OCI-LY1 (cell line): Measurements from ENCODE around the gene LRRC28.

Experiments
- H2AFZ ChIP-seq: fragments of 200-600 bp; sonication (generic), shearing (Covaris generic); 2 replicates; pipeline ENCODE4 v1.6.0; 2014; ENCODE audit warnings: antibody characterized with exemption, mild to moderate bottlenecking, low read length
- H3F3A ChIP-seq: fragments of 200-600 bp; sonication (generic), shearing (Covaris generic); 2 replicates; pipeline ENCODE4 v1.6.0; 2014; ENCODE audit warnings: mild to moderate bottlenecking, antibody characterized with exemption, low read length, moderate library complexity; ENCODE audit not compliant: insufficient read depth
- H3K27ac ChIP-seq: fragments of 200-600 bp; sonication (generic); 2 replicates; pipeline ENCODE4 v1.5.1; 2014; ENCODE audit warnings: low read length, mixed run types, mild to moderate bottlenecking, low read depth; ENCODE audit not compliant: poor library complexity, severe bottlenecking
- H3K27me3 ChIP-seq: fragments of 200-600 bp; sonication (generic); 2 replicates; pipeline ENCODE4 v1.6.0; 2014; ENCODE audit warnings: antibody characterized with exemption, mild to moderate bottlenecking, low read length, moderate library complexity; ENCODE audit not compliant: insufficient read depth
- H3K36me3 ChIP-seq: fragments of 200-600 bp; sonication (generic); 2 replicates; pipeline ENCODE4 v1.6.1; 2014; ENCODE audit warnings: mild to moderate bottlenecking, antibody characterized with exemption, low read length, moderate library complexity, mixed read lengths; ENCODE audit not compliant: insufficient read depth
- H3K4me1 ChIP-seq: fragments of 200-600 bp; sonication (generic); 2 replicates; pipeline ENCODE4 v1.5.1; 2014; ENCODE audit warnings: mild to moderate bottlenecking, low read length, moderate library complexity; ENCODE audit not compliant: insufficient read depth, severe bottlenecking
- H3K4me2 ChIP-seq: fragments of 200-600 bp; sonication (generic), shearing (Covaris generic); 2 replicates; pipeline ENCODE4 v1.6.1; 2014; ENCODE audit warnings: low read length
- H3K4me3 ChIP-seq: fragments of 200-600 bp; sonication (generic); 2 replicates; pipeline ENCODE4 v1.5.1; 2014; ENCODE audit warnings: low read length, low read depth, mild to moderate bottlenecking, mixed read lengths; ENCODE audit not compliant: poor library complexity, severe bottlenecking
- H3K79me2 ChIP-seq: fragments of 200-600 bp; shearing (Covaris generic); 2 replicates; pipeline ENCODE4 v1.6.1; 2016; ENCODE audit warnings: mixed run types, low read length, mixed read lengths; ENCODE audit not compliant: insufficient read depth
- H3K9ac ChIP-seq: fragments of 200-600 bp; sonication (generic), shearing (Covaris generic); 2 replicates; pipeline ENCODE4 v1.6.1; 2014; ENCODE audit warnings: mild to moderate bottlenecking, low read length, mixed read lengths
- H3K9me2 ChIP-seq: fragments of 200-600 bp; sonication (generic), shearing (Covaris generic); 2 replicates; pipeline ENCODE4 v1.6.1; 2014; ENCODE audit warnings: low read depth, mild to moderate bottlenecking, low read length, mixed read lengths
- H3K9me3 ChIP-seq: fragments of 200-600 bp; shearing (Covaris generic); 2 replicates; pipeline ENCODE4 v1.6.1; 2014; ENCODE audit warnings: low read length, mixed read lengths
- H4K20me1 ChIP-seq: fragments of 200-600 bp; sonication (generic), shearing (Covaris generic); 2 replicates; pipeline ENCODE4 v1.6.0; 2016; ENCODE audit warnings: mild to moderate bottlenecking, low read length; ENCODE audit not compliant: insufficient read depth
- CTCF ChIP-seq: fragments of 200-600 bp; sonication (generic), shearing (Covaris generic); IDR thresholded peaks from 2 replicates; pipeline ENCODE4 v1.5.1; 2017; ENCODE audit warnings: mild to moderate bottlenecking, antibody characterized with exemption, low read length, moderate library complexity, mixed read lengths
- EZH2 ChIP-seq: fragments of 200-600 bp; sonication (generic), shearing (Covaris generic); IDR thresholded peaks from 2 replicates; pipeline ENCODE4 v1.8.0; 2017; ENCODE audit warnings: borderline replicate concordance, mixed run types, mild to moderate bottlenecking, antibody characterized with exemption, low read length, moderate library complexity, mixed read lengths

The LRRC28 gene

GRCh38 chr15:99369196-99369595 lies 117.9 kb downstream of the LRRC28 start:
- Histone ChIP-seq H3K27ac (no peak overlapping the region), H2AFZ (no peak overlapping the region), H3K27me3 (no peaks in the 10 kb centered on the region), H3K4me3 (no peak overlapping the region), H3F3A (no peaks in the 10 kb centered on the region), H3K4me1 (peaks cover 5% of the 10 kb centered on the region), H3K4me2 (no peak overlapping the region), H3K9ac (no peak overlapping the region), H3K79me2 (no peaks in the 10 kb centered on the region), H3K9me3 (0 out of 2 replicates have a peak, but pooled peaks cover 4% of the 10 kb centered on the region), H3K9me2 (no peaks in the 10 kb centered on the region), H4K20me1 (no peaks in the 10 kb centered on the region), H3K36me3 (peaks cover 4% of the 10 kb centered on the region; the same call in 1 of the 2 replicates)
- no peak for TF ChIP-seq EZH2
- TF ChIP-seq CTCF, result no peak

GRCh38 chr15:99371180-99372103 lies 120.2 kb downstream of the LRRC28 start:
- no peak overlapping the region for H3K4me3 ChIP-seq
- H3K9ac ChIP-seq, result no peak overlapping the region
- H3K79me2 ChIP-seq, result no peaks in the 10 kb centered on the region
- H3F3A ChIP-seq, result no peaks in the 10 kb centered on the region
- no peaks in the 10 kb centered on the region for H3K27me3 ChIP-seq
- H3K36me3 ChIP-seq, result peaks cover 4% of the 10 kb centered on the region; the same call in 1 of the 2 replicates
- no peak overlapping the region for H3K27ac ChIP-seq
- H2AFZ ChIP-seq, result no peak overlapping the region
- TF ChIP-seq CTCF (no peak), EZH2 (no peak)
- 0 out of 2 replicates have a peak, but pooled peaks cover 2% of the 10 kb centered on the region for H3K9me3 ChIP-seq
- H3K4me1 ChIP-seq, result peaks cover 5% of the 10 kb centered on the region
- no peaks in the 10 kb centered on the region for H3K9me2 ChIP-seq
- H4K20me1 ChIP-seq, result no peaks in the 10 kb centered on the region
- H3K4me2 ChIP-seq, result no peak overlapping the region

GRCh38 chr15:99385005-99385669 lies 133.9 kb downstream of the LRRC28 start:
- Histone ChIP-seq H4K20me1 (no peaks in the 10 kb centered on the region), H3F3A (no peaks in the 10 kb centered on the region), H3K27me3 (no peaks in the 10 kb centered on the region), H3K9me2 (no peaks in the 10 kb centered on the region), H2AFZ (no peak overlapping the region), H3K4me3 (no peak overlapping the region), H3K36me3 (no peaks in the 10 kb centered on the region), H3K9me3 (no peaks in the 10 kb centered on the region), H3K4me2 (no peak overlapping the region), H3K4me1 (no peaks in the 10 kb centered on the region), H3K27ac (no peak overlapping the region), H3K79me2 (no peaks in the 10 kb centered on the region), H3K9ac (no peak overlapping the region)
- TF ChIP-seq CTCF (no peak), EZH2 (no peak)
